Stimulated activated CD8-positive, alpha-beta memory T cell treated with anti-CD3 and anti-CD28 coated beads, Interleukin-7, amount 100 ng/mL, for 1 hour (primary cell): Measurements from ENCODE around the gene CNPPD1.

ENCODE experiments used
- DNase-seq, 2 donors: peaks; one replicate each; pipeline ENCODE4 v3.0.0-alpha.2; 2020; ENCODE audit warnings: low read depth in 2 of 2

The CNPPD1 gene

GRCh38 chr2:219176818-219177551 lies at the start of gene CNPPD1:
Gene CNPPD1 (minus strand): TSS chr2:219176925. CDS start chr2:219176828, 97 bp downstream.
- peak; percentile 68 to 72 for DNase-seq

GRCh38 chr2:219225350-219225749 lies 48.6 kb upstream of the CNPPD1 start:
- DNase-seq, result no peak

DNA sequence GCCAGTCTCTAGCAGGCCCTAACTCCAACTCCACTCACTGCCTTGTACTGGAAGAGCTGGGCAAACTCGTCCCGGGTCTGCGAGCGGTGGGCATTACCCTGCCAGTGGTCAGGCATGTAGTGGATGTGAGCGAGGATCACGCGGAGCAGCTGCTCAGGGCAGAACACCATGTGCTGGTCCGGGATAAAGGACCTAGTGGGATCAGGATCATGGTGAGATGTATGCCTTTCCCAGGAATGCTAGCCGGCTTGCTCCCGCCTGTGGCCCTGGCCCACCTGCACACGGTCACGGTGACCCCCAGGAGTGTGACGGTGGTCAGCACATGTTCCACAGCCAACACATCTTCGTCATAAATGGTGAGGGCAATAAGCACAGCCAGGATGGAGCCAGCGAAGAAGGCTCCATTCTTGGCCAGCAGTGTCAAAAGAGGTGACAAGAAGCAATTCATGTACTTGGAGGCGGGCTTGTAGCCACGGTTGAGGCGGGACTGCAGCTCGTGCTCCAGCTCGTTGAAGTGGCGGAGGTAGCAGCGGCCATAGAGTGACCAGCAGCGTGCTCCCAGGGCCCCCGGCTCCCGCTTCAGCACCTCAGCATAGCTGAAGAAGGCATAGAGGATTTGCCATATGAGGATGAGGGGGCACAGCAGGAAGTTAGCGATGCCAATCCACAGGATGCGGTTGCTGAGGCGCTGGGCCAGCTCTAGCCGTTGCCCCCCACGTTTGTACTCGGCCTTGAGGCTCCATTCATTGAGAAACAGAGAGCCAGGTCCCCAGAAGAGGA lies 47.3 kb upstream of the CNPPD1 start:
- DNase-seq, result no peak

DNA sequence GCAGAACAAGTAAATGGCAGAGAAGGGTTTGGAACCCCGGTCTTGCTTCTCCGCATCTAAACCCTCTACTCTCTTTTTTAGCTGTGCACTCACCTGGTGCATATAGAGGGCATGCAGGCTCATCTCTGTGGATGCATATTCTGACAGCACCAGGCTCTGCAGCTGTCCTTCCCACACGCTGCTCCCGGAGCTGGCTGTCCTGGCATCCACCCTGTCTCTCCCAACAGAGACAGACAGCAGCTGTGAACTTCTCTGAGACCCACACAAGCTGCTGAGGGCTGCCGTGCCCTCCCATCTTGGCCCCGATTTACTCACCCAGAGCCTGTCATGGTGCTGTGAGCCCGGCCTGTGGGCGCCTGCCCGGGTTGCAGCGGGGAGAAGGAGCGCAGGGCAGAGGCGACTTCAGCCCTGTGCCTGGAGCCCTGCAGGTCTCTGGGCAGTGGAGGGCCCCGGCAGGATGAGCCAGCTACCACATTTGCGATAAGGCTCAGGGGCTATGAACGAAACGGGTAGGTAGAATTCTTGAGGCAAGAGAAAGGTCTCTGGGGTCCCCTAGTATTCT lies 45.3 kb upstream of the CNPPD1 start:
- DNase-seq, result no peak

DNA sequence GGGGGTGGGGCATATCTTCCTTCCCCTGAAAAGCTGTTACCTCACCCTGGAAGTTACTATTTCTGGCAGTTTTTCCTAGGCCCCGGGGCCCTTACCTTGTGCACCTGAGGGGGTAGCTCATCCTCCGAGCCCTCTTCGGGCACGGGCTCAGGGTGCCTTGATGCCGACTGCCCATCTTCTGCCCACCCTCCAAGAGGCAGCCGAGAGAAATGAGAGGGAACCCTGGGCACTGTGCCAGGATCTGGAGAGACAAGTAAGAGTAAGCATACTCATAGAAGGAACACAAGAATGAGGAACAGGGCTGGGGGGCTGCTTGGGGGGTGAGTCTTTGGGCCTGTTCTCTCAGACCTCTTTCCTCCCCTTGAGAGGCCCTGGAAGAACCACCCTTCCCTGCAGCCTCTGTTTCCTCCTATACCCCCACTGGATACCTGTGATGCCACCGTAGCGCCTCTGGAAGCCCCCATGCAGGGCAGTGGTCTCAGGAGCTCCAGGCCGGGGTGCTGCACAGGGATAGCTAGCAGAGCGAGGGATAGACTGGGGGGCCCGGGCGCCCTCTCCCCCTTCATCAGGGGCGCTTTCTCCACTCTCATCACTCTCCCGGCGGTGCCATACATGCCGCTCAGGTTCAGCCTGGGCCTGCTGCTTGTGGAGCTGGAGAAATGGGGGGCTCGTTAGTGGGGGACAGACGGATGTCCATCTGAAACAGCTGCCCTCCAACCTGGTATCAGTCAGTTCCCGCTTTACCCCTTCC lies 44.1 kb upstream of the CNPPD1 start:
- DNase-seq, result no peak

- DNase-seq, result no peak
Measured at GRCh38 chr2:219219784-219220532, 43.2 kb upstream of the CNPPD1 start.

DNA sequence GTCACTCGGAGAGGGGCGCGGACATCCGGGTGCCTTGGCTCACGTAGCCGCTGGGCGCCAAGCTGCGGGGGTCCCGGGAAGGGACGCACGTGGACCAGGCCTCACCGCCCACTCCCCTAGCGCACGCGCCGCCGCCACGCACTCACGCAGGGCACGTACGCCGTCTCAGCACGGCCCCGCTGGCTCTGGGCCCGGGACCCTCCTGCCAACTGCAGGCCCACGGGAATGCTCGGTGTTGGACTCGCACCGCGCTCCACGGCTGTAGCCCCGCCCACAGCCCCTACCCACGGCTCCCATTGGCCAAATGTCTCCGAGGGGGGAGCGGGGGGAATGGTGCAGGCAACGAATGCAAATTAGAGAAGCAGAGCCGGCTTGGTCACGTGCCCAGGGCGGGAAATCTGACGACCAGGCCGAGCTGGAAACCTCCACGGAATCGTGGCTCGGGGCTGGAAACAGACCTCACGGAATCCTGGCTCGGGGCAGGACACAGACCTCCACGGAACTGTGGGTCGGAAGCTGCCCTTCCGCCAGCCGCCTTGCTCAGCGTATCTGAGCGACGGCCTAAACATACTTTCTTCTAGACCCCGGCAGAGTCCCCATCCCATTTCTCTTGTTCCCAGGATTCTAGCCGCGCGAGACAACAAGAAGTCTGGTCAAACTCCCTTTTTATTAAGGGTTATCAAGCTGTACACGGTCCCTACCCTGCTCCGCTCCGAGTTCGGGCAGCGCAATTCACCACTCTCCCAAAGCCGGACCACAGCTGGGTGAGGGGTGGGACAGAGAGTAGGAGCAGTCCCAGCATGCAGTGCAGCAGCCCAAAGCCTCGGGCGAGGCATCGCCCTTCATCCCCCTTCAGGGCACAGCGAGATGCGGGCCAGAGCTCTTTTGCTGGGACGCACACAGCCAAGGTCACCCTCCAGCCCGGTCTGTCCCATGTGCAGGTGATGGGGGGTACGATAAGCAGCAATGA lies 42.3 kb upstream of the CNPPD1 start, which contains the start of gene ABCB6:
ABCB6 (minus strand) TSS at position 227 of the 970 bp plus-strand sequence. CDS start 285 bp downstream, outside the sequence.
- peak; percentile 51 to 60 for DNase-seq

DNA sequence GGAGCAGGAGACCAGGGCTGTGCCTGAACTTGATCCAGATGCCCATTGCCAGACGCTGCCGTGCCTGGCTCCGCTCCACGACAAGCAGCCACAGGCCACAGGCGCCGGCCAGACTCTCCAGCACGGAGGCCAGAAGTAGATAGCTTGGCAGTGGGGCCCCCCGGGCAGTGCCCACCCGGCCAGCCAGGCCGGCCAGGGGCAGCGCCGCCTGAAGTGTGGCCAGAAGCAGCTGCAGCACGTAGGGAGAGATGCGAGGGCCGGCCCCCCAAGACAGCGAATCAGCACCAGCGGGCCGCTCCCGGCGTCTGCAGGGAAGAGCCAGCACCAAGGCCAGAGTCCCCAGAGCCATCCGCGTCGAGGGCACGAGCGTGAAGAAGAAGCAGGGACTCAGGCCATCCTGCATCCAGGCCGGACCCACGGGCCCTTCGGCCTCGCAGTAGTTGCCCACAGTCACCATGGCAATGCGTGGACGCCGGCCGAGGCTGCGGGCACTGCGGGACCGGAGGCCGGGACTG lies 41.5 kb upstream of the CNPPD1 start:
- DNase-seq, result no peak

- DNase-seq, result no peak
Measured at GRCh38 chr2:219216535-219216915, 39.8 kb upstream of the CNPPD1 start.

DNA sequence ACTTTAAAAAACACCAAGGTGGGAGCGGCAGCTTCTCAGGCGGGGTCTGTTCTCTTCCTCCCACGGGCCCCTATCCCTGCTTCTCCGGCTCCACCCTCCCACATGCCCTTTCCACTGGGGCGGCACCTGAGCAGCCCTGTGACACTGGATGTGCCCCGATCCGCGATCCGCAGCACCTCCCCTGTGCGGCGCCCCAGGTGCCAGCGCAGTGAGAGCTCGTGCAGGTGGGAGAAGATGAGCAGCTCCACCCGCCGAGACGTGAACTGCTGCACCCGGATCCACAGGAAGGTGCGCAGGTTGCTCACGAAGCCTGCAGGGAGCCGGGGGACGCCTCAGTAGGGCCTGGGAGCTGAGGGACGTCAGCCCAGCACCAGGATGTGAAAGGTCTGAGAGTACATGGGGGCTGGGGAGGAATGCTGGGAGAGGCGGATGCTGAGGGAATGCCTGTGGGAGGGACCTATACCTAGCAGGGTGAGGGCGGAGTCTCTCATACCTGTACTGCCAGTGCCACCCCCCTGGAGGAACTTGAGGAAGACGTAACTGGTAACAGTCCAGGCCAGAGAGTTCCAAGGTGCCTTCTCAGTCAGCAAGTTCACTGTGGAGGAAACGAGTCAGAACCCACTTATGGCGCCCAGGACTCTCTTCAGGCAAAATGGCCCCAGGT lies 39.3 kb upstream of the CNPPD1 start:
- DNase-seq, result no peak

DNA sequence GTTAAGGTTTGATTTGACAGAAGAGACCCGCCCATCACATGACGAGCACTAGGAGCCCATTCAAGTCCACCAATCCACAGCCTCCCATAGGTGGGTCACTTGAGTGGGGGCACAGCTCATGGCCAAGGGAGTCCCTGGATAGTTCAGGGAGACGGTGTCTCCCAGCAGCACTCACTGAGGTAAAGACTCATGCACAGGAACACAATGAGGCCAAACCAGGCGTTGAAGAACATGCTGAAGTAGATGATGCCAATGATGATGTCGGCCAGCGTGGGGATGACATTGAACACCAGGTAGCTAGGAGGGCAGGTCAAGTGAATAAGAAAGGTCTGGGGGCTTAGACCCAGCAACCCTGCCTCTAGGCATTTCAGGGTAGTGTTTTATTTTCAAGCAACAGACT lies 38.1 kb upstream of the CNPPD1 start:
- DNase-seq, result no peak

GRCh38 chr2:219214141-219214540 lies 37.4 kb upstream of the CNPPD1 start:
- no peak for DNase-seq

GRCh38 chr2:219213486-219214071 lies 36.9 kb upstream of the CNPPD1 start:
- DNase-seq, result no peak

- no peak for DNase-seq
Measured at GRCh38 chr2:219213026-219213415, 36.3 kb upstream of the CNPPD1 start.

- no peak for DNase-seq
Measured at GRCh38 chr2:219210886-219211362, 34.2 kb upstream of the CNPPD1 start.

GRCh38 chr2:219210196-219210885 lies 33.6 kb upstream of the CNPPD1 start:
- no peak for DNase-seq

DNA sequence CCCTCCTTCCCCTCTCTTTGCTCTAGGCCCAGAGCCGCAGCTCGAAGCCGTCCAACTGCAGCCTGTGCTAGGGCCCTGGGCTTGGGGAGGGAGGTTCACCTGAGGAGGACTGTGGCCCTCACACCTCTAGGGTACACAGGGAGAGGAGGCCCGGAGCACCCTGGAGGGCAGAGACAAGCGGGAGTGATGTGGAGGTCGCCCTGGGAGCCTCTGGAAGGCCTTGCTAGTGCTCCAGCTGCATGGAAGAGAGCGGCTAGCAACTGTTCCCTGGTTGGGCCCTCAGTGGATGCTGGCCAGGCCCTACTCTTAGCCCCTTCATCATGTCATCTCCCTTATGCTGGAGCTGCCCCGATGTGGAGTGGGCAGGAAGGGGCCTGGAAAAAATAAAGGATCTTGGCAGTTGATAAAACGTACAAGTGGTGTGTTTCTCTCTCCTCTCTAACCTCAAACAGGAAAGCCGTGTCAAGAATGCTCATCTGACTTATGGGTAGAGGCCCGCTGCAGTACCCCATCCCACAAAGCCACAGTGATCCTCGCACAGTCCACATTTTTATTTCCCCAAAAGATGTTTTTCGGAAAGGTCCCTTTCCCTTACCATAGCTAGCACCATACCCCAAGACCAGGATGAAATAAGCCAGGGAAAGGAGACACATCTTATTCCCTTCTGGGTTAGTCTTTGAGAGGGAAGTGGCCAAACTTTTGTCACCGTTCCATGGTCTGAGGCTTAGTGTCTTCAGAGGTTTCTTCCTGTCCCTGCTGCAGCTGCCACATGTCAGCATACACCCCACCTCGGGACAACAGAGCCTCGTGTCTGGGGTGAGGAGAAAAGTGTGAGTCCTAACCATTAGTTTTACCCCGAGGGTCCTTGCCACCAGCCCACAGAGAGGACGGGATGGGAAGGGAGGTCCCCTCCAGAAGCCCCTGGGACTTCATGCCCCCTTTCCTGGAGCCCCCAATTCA lies 32.8 kb upstream of the CNPPD1 start:
- no peak for DNase-seq
